ENCODE measurements around the gene MEX3D.

DNA sequence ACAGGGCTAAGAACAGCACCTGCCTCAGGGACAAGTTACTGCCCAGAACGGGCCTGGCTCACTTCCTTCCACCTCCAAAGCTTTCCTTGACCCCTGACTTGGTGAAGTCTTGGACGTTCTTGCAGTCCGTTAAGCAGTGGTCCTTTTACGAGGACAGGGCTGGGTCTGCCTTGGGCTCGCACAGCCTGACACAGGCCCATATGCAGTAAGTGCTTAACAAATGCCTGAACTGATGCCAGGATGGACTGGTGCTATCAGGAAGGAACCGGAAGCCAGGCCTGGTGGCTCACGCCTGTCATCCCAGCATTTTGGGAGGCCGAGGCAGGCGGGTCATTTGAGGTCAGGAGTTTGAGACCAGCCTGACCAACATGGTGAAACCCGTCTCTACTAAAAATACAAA, 46.1 kb downstream of the MEX3D start:
- TF ChIP-seq, protein P1, sequence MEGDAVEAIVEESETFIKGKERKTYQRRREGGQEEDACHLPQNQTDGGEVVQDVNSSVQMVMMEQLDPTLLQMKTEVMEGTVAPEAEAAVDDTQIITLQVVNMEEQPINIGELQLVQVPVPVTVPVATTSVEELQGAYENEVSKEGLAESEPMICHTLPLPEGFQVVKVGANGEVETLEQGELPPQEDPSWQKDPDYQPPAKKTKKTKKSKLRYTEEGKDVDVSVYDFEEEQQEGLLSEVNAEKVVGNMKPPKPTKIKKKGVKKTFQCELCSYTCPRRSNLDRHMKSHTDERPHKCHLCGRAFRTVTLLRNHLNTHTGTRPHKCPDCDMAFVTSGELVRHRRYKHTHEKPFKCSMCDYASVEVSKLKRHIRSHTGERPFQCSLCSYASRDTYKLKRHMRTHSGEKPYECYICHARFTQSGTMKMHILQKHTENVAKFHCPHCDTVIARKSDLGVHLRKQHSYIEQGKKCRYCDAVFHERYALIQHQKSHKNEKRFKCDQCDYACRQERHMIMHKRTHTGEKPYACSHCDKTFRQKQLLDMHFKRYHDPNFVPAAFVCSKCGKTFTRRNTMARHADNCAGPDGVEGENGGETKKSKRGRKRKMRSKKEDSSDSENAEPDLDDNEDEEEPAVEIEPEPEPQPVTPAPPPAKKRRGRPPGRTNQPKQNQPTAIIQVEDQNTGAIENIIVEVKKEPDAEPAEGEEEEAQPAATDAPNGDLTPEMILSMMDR (conservative IDR thresholded peaks at IDR 0.05; ENCODE audit: low read length) = no peak
- TF ChIP-seq EZH2phosphoT487 (IDR thresholded peaks at IDR 0.05; ENCODE audit: borderline replicate concordance, low read depth, low read length) = no peak

Measured in OCI-LY7 (cell line).